SK-N-MC (cell line): ENCODE results near the gene RELN.

Experiments used
- EZH2 ChIP-seq: fragments of 200-600 bp; sonication (generic); IDR thresholded peaks from one replicate; pipeline ENCODE4 v1.6.1; 2017; ENCODE audit warnings: antibody characterized with exemption
- FOXP2 ChIP-seq: optimal IDR thresholded peaks from 2 replicates; pipeline ENCODE3; 2011; ENCODE audit warnings: mild to moderate bottlenecking, moderate library complexity; ENCODE audit not compliant: insufficient read depth; ENCODE audit errors: extremely low read length, control extremely low read depth
- POLR2AphosphoS5 ChIP-seq: IDR thresholded peaks from 2 replicates; pipeline ENCODE4 v1.6.1; 2012; ENCODE audit warnings: mild to moderate bottlenecking, low read depth, low read length, borderline replicate concordance

- TF ChIP-seq POLR2AphosphoS5 (no peak), EZH2 (no peak), FOXP2 (no peak)
Observed at GRCh38 chr7:103983201-103983977, 6.1 kb downstream of the RELN start.
